Measurements from ENCODE around the gene MDFIC2.
"Not testable (repeated sequence)": the region's sequence is repeated elsewhere in the genome, so short reads cannot be mapped to it uniquely, and the experiment has no call there.

DNA sequence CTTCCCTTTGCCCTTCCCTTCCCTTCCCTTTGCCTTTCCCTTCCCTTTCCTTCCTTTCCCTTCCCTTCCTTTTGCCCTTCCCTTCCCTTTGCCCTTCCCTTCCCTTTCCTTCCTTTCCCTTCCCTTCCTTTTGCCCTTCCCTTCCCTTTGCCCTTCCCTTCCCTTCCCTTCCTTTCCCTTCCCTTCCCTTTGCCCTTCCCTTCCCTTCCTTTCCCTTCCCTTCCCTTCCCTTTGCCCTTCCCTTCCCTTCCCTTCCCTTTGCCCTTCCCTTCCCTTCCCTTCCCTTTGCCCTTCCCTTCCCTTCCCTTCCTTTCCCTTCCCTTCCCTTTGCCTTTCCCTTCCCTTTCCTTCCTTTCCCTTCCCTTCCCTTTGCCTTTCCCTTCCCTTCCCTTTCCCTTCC lies 101.2 kb downstream of the MDFIC2 start:
- TF ChIP-seq, protein P1, sequence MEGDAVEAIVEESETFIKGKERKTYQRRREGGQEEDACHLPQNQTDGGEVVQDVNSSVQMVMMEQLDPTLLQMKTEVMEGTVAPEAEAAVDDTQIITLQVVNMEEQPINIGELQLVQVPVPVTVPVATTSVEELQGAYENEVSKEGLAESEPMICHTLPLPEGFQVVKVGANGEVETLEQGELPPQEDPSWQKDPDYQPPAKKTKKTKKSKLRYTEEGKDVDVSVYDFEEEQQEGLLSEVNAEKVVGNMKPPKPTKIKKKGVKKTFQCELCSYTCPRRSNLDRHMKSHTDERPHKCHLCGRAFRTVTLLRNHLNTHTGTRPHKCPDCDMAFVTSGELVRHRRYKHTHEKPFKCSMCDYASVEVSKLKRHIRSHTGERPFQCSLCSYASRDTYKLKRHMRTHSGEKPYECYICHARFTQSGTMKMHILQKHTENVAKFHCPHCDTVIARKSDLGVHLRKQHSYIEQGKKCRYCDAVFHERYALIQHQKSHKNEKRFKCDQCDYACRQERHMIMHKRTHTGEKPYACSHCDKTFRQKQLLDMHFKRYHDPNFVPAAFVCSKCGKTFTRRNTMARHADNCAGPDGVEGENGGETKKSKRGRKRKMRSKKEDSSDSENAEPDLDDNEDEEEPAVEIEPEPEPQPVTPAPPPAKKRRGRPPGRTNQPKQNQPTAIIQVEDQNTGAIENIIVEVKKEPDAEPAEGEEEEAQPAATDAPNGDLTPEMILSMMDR (IDR thresholded peaks at IDR 0.05; ENCODE audit: low read length): not testable (repeated sequence)
- not testable (repeated sequence) for TF ChIP-seq EZH2 (optimal IDR thresholded peaks at IDR 0.05; ENCODE audit: low read depth, low read length); EZH2phosphoT487 (IDR thresholded peaks at IDR 0.05; ENCODE audit: low read length)

Measured in MM.1S (cell line).